RCC 7860 (cell line): Measurements from ENCODE around the gene MINDY4.

Source experiments
- DNase-seq: peaks from one replicate; pipeline ENCODE4 v3.0.0-alpha.2; 2015; ENCODE audit warnings: low spot score
- FAIRE-seq: peaks from 2 replicates; lab custom pipeline; 2012; peaks lifted over from hg19 to GRCh38; lab: Jason Lieb, UNC

Gene MINDY4

GRCh38 chr7:30740417-30741181 is 30.6 kb upstream of the MINDY4 start:
- DNase-seq (peak; percentile 37), FAIRE-seq (no peak)

DNA sequence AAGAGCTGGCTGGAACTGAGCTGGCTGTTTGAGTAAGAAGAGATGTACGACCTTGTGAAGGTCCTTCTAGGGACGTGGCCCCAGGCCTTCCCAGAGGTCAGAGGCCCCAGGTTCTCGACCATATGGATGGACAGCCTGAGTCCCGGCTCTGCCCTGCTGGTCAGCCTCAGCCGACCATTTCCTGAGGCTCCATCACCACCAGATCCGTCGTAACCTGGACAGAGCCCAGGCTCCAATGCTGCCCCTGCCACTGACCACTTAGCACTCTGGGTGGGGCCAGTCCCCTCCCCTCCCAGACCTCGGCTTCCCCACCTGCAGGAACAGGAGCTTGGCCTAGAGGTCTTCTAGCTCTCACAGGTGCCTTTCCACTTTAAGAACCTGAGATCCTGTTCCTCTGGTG is 29.9 kb upstream of the MINDY4 start:
- DNase-seq = no peak
- FAIRE-seq = no peak

DNA sequence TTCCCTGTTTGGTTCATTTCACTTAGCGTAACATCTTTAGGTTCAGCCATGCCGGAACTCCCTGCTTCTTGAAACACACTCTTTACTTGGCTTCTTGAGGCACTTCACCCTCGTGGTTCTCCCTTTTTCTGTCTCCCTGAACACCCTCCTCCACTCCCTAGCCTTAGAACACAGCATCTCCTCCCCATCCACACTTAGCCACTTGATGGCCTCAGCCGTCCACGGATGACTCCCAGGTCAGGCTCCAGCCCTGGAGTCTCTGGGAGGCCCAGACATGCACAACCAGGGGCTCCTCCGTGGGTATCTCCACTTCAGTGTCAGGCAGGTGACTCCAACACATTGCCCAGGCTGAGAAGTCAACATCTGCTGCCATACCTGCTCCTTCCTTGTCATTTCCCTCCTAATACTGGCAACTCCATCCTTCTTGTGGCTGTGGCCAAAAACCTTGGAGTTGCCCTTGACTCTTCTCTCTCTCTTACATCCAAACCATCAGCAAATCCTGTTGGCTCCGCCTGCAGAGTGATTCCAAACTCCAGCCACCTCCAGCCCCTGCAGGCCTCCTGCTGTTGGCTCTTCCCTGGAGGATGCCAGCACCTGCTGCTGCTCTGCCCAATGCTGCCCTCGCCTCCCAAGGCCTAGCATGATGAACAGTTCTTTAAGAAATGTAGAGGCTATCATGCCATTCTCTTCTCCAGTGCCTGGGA is 27.7 kb upstream of the MINDY4 start:
- no peak for FAIRE-seq
- no peak for DNase-seq

DNA sequence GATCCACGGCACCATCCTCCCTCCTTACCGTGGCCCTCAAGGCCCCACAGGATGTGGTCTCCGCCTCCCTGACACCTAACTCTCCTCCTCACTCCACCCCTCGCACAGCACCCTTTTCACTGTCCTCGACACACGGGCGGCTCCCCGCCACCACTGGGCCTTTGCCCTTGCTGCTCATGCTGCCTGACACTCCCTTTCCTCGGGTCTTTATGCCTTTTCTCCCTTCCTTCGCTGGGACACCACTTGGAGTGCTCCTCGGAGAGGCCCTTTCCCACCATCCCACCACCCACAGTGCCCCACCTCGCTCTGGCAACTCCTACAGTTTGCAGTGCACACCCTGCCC is 27.2 kb upstream of the MINDY4 start:
- FAIRE-seq (no peak), DNase-seq (no peak)

DNA sequence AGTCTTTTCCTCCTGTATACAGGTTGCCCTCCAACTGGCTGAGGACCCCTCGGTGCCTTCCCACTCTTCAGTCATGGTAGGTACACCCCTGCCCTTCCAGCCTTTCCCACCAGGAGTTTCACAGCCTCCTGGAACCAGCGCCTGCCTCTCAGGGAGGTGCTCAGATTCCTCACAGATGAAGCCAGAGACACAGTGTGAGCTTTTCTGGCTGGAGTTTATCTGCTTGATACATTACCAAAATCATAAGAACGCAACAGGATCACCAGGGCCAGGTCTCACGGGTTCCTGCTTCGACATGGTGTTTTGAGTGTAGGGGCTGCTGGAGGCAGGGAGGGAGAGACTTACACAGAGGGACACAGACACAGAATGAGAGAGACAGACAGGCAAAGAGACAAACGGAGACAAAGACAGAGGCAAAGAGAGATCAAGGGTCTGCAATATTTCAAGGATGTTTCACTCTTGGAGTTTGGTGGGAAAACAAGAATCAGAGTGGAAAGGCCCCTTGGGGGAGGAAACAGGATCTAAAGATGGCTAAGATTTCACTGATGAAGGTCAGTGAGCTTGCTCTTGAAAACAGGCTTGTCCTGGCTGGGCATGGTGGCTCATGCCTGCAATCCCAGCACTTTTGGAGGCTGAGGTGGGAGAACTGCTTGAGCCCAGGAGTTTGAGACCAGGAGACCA is 25.8 kb upstream of the MINDY4 start:
- DNase-seq = no peak
- no peak for FAIRE-seq

GRCh38 chr7:30750010-30750409 is 21.2 kb upstream of the MINDY4 start:
- DNase-seq = no peak
- FAIRE-seq = no peak

DNA sequence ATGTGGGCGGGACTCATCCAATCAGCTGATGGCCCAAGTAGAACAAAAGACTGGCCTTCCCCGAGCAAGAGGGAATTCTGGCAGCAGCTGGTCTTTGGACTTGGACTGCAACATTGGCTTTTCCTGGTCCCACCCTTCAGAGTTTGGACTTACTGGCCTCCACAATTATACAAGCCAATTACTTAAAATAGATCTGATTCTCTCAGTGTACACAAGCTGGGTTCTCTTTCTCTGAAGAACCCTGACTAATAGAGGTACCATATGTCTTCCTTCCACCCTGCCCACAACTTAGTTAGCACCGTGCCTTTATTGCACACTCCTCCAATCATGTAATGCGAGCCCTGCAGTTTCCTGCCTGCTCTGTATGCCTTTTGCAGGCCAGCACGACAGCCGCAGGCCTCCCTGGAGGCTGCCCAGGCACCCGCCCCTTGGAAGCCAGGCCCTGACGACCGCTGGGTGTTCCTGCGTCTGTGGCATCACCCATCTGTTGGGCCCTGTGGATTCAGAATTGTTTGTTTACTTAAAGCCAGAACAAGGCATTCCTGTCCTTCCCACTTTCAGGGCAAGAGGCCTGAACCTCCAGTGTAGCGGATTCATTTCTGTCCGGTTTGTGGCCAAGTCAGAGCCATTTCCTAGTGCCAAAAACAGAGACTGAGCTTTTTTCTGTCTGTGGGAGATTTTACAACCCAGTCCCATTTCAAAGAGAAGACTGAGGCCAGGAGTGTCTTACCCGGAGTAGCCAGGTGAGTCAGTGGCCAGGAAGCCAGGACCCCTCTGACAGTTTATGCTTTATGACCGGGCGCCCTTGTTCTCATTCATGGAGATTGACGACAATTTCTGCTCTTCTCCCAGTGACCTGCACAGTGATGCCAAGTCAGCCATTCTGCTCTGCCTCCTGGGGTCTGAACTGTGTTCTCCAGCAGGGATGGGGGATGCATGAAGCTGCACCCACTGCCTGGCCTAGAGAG is 20.2 kb upstream of the MINDY4 start:
- DNase-seq = no peak
- FAIRE-seq = no peak

- DNase-seq (no peak), FAIRE-seq (no peak)
These were observed 19.4 kb upstream of the MINDY4 start, which contains the start of gene INMT for GRCh38 chr7:30751696-30752273. Gene INMT, plus strand, starts transcription at chr7:30752135. Its CDS starts 16 bp downstream, at chr7:30752151.

GRCh38 chr7:30752484-30752883 is 18.7 kb upstream of the MINDY4 start:
- no peak for FAIRE-seq
- no peak for DNase-seq

- no peak for DNase-seq
- FAIRE-seq = no peak
These were observed 18.2 kb upstream of the MINDY4 start for GRCh38 chr7:30752979-30753378.

DNA sequence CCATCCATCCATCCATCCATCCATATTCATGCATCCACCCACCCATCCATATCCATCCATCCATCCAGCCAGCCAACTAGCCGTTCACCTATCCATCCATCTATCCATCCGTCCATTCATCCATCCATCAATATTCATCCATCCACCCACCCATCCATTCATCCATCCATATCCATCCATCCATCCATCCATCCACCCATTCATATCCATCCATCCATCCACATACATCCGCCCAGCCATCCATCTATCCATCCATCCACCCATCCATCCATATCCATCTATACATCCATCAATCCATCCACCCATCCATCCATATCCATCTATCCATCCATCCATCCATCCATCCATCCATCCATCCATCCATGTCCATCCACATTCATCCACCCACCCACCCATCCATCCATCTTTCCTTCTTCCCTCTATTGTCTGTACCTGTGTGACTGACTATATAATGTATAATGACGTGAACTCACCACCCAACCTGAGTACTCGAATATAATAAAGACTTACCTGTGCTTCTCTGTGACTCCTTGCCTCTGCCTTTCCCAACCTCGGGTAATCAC is 16.8 kb upstream of the MINDY4 start:
- FAIRE-seq (no peak), DNase-seq (no peak)

- no peak for FAIRE-seq
- DNase-seq = no peak
These were observed 15.6 kb upstream of the MINDY4 start for GRCh38 chr7:30755384-30756154.

DNA sequence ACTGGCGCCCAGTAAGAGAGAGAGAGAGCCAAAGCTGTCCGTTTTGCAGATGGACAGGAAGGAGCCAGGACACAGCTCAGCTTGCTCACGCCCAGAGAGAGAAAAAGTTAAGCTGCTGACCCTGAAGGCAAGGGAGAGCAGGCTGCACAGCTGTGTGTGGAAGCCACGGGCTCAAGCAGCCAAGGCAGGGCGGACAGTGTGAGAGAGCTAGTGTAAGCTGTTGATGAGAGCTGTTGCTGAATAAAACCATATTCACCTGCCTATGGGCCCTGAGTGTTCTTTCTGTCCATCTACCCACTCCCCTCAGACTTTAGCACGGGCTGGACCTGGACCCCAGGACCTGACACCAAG is 13.9 kb upstream of the MINDY4 start:
- no peak for FAIRE-seq

DNA sequence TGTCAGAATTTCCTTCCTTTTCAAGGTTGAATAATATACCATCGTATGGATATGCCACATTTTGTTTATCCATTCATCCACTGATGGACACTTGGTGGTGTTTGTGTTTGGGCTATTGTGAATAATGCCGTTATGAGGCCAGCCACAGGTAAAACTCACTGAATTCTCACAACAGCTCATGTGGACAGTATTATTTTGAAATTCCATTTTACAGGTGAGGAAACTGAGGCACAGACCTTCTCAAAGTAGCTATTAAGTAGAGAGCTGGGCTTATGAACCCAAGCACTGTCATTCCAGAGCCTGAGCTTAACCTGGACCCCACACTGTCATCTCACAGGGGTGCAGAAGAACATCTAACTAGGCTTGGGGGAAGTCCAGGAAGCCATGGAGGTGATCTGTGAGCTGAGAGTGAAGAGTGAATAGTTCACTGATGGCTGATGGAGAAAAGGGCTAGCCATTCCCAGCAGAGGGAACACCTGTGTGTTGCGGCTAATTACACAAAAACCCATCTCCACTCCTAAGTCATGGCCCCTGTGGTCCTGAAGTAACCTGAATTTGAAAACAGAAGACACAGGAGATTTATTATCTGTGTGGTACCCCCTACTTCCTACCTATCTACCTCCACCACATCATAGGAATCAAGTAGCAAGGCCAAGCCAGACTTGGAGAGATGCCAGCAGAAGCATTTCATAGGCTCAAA is 10.6 kb upstream of the MINDY4 start:
- FAIRE-seq (no peak), DNase-seq (no peak)

More for the DNA sequence above, 13.9 kb upstream of the MINDY4 start:
- no peak for DNase-seq

DNA sequence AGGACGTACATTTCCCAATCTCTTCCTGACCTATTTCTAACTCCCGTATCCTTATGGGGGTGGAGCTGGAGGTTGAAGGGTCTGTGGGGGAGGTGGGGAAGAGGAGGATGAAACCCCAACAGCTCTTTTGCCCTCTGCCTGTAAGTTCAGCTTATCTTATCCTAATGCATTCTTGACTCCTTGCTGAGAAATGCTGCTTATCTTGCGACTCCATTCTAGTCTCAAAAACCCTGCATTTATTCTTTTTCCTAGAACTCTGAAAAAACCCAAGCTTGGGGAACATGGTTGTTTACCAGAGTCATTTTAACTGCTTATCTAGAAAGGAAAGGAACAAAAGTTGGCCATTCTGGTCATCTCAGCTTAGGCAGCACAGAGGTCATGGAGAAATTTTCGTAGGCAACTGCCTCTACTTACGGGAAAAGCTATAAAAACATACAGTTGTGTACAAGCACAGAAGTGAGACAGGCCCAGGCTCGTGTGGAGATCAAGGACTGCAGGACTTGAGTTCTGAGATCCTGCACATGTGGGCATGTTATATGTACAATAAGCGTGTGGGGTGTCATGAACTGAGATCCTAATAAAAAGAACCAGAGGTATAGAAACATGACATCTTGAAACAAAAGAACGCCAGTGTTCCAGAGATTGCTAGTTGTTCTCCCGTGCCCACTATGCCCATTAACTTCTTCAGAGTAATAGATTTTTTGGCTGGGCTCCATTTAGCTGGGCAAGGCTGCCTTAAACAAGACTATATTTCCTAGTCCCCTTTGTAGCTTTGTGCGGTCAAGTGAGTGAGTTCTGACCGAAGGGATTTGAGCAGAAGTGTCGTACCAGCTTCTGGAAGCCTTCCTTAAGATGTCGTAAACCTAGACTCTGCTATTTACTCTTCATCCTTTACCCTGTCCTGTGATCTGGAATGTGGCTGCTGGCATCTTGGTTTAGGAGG is 9.7 kb upstream of the MINDY4 start:
- DNase-seq (no peak), FAIRE-seq (no peak)

- DNase-seq = no peak
These were observed 6.9 kb upstream of the MINDY4 start for GRCh38 chr7:30764030-30764975.

DNA sequence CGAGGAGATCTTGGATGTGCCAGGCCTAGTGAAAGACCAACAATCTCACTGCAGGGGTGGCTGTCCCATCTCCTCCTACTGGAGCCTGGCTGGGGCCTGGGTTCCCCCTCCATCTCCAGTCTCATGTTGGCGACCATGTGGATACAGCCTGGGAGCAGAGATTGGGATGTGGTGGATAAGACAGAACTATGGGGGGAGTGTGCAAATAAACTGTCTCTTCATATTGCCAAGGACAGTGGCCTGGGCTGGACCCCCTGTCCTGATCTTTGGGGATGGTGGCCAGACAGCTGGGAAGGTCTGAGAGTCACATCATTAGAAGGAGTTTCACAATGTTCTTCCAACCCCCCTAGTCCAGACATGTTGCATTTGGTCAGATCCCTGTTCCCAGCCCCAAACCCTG is 5.8 kb upstream of the MINDY4 start:
- FAIRE-seq (no peak), DNase-seq (no peak)

More at GRCh38 chr7:30764030-30764975, 6.9 kb upstream of the MINDY4 start:
- no peak for FAIRE-seq
